Suprapubic skin (tissue), 4 donors: Measurements from ENCODE around the gene PSME1. TPM values are rescaled to one million over a fixed set of nuclear protein-coding genes. Genes with fewer than 3 reads are reported as not detected.

Experiments used
- DNase-seq, 2 donors: peaks; one replicate each; pipeline ENCODE4 v3.0.0-alpha.2; 2019; ENCODE audit warnings: low spot score in 2 of 2
- H3K27ac ChIP-seq: fragments of 200-600 bp; sonication (generic); one replicate; pipeline ENCODE4 v1.5.1; 2019
- H3K27me3 ChIP-seq: fragments of 200-600 bp; sonication (generic); one replicate; pipeline ENCODE4 v1.5.1; 2019
- H3K36me3 ChIP-seq: fragments of 200-600 bp; sonication (generic); one replicate; pipeline ENCODE4 v1.5.1; 2019
- H3K4me1 ChIP-seq: fragments of 200-600 bp; sonication (generic); one replicate; pipeline ENCODE4 v1.5.1; 2019
- H3K4me3 ChIP-seq: fragments of 200-600 bp; sonication (generic); one replicate; pipeline ENCODE4 v1.5.1; 2019; ENCODE audit warnings: mild to moderate bottlenecking
- H3K9me3 ChIP-seq: fragments of 200-600 bp; sonication (generic); one replicate; pipeline ENCODE4 v1.5.1; 2019
- EP300 ChIP-seq: sonication (generic); formaldehyde crosslinking; IDR thresholded peaks from one replicate; pipeline ENCODE4 v1.6.1; 2017; ENCODE audit warnings: antibody characterized with exemption
- POLR2A ChIP-seq, 2 donors: fragments of 450-650 bp; IDR thresholded peaks; one replicate each; pipeline ENCODE4 v1.6.1; 2017; ENCODE audit warnings: antibody characterized with exemption in 2 of 2, mild to moderate bottlenecking in 2 of 2, moderate library complexity in 2 of 2
- POLR2AphosphoS5 ChIP-seq, 3 donors: sonication (generic); formaldehyde crosslinking; IDR thresholded peaks; one replicate each; pipeline ENCODE4 v1.6.1; 2017; ENCODE audit warnings: antibody characterized with exemption in 3 of 3
- WGBS: methylation state at CpG from one replicate; pipeline ENCODE4 v1.1.5; 2018; 5-methylcytosine and 5-hydroxymethylcytosine counted together
- total RNA-seq, 4 donors: library from RNA; depleted of rRNA; stranded (reverse); fragments of >200 nt; gene quantifications; one replicate each; pipeline ENCODE4 v1.1.0, GENCODE V29; 2016
- TF ChIP-seq, protein P1 (sequence below), 2 donors: fragments of 200-600 bp in 1 of 2; fragments of 450-650 bp in 1 of 2; sonication (generic) in 1 of 2; IDR thresholded peaks; one replicate each; pipeline ENCODE4 v1.5.1; 2016 to 2019; ENCODE audit warnings: antibody characterized with exemption in 2 of 2, mild to moderate bottlenecking in 1 of 2, moderate library complexity in 1 of 2

Gene PSME1
- total RNA-seq, 4 donors from 2014 or later, result 72.3 to 113 (median 91.1) TPM

DNA sequence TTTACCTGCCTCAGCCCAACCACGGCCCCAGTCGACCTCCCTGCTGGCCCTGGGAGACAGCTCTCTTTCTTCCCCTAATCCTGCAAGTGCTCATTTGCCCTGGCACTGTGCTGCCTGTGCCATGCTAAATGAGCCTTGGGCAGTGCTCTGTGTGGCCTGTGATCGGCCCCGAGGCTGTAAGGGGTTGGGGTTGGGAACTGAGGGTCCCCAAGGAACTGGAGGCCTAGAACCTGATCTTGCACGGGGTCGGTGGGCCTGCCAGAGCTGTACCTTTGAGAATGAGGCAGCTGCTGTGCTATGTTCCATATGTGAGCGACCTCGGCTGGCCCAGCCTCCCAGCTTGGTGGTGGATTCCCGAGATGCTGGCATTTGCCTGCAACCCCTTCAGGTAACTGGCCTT is 14.1 kb downstream of the PSME1 start:
- WGBS, result 91% methylated on average over 5 of the region's 9 CpGs

GRCh38 chr14:24150567-24150966 is 14.6 kb downstream of the PSME1 start:
- DNase-seq, result no peak

More for the DNA sequence above, 14.1 kb downstream of the PSME1 start:
- TF ChIP-seq EP300, result no peak
- no peak for TF ChIP-seq POLR2AphosphoS5 (IDR thresholded peaks at IDR 0.05)
- TF ChIP-seq, protein P1, sequence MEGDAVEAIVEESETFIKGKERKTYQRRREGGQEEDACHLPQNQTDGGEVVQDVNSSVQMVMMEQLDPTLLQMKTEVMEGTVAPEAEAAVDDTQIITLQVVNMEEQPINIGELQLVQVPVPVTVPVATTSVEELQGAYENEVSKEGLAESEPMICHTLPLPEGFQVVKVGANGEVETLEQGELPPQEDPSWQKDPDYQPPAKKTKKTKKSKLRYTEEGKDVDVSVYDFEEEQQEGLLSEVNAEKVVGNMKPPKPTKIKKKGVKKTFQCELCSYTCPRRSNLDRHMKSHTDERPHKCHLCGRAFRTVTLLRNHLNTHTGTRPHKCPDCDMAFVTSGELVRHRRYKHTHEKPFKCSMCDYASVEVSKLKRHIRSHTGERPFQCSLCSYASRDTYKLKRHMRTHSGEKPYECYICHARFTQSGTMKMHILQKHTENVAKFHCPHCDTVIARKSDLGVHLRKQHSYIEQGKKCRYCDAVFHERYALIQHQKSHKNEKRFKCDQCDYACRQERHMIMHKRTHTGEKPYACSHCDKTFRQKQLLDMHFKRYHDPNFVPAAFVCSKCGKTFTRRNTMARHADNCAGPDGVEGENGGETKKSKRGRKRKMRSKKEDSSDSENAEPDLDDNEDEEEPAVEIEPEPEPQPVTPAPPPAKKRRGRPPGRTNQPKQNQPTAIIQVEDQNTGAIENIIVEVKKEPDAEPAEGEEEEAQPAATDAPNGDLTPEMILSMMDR (IDR thresholded peaks at IDR 0.05), result no peak
- TF ChIP-seq POLR2A (IDR thresholded peaks at IDR 0.05), result no peak
- no peak overlapping the region for H3K27ac ChIP-seq
- no peak overlapping the region for H3K4me3 ChIP-seq
- no peak for DNase-seq
- H3K36me3 ChIP-seq, result peaks cover 52% of the 10 kb centered on the region
- no peaks in the 10 kb centered on the region for H3K27me3 ChIP-seq
- no peaks in the 10 kb centered on the region for H3K9me3 ChIP-seq
- H3K4me1 ChIP-seq, result peaks cover 31% of the 10 kb centered on the region

GRCh38 chr14:24150993-24151392 is 15.0 kb downstream of the PSME1 start:
- H3K27me3 ChIP-seq, result no peaks in the 10 kb centered on the region
- TF ChIP-seq, protein P1 (IDR thresholded peaks at IDR 0.05), result no peak
- no peak for TF ChIP-seq EP300
- TF ChIP-seq POLR2AphosphoS5 (IDR thresholded peaks at IDR 0.05), result no peak
- no peak for TF ChIP-seq POLR2A (IDR thresholded peaks at IDR 0.05)
- peaks cover 62% of the 10 kb centered on the region for H3K36me3 ChIP-seq
- WGBS, result 85% methylated on average over 7 of the region's 9 CpGs
- no peak overlapping the region for H3K4me3 ChIP-seq
- peaks cover 21% of the 10 kb centered on the region for H3K4me1 ChIP-seq
- no peak overlapping the region for H3K27ac ChIP-seq
- no peaks in the 10 kb centered on the region for H3K9me3 ChIP-seq
- no peak for DNase-seq

More at GRCh38 chr14:24150567-24150966, 14.6 kb downstream of the PSME1 start:
- H3K4me1 ChIP-seq, result peaks cover 26% of the 10 kb centered on the region
- TF ChIP-seq POLR2AphosphoS5 (IDR thresholded peaks at IDR 0.05) (no peak), POLR2A (IDR thresholded peaks at IDR 0.05) (no peak)
- H3K9me3 ChIP-seq, result no peaks in the 10 kb centered on the region
- no peak overlapping the region for H3K4me3 ChIP-seq
- peaks cover 58% of the 10 kb centered on the region for H3K36me3 ChIP-seq
- no peaks in the 10 kb centered on the region for H3K27me3 ChIP-seq
- WGBS, result 76% methylated on average over 6 of the region's 9 CpGs
- H3K27ac ChIP-seq, result no peak overlapping the region

- no peak for DNase-seq
- Histone ChIP-seq H3K27ac (no peak overlapping the region), H3K9me3 (no peaks in the 10 kb centered on the region), H3K4me3 (no peak overlapping the region), H3K27me3 (no peaks in the 10 kb centered on the region), H3K36me3 (peaks cover 67% of the 10 kb centered on the region), H3K4me1 (peaks cover 19% of the 10 kb centered on the region)
- WGBS, result 94% methylated on average over 16 of the region's 16 CpGs
- TF ChIP-seq POLR2AphosphoS5 (IDR thresholded peaks at IDR 0.05) (no peak), EP300 (no peak), POLR2A (IDR thresholded peaks at IDR 0.05) (no peak)
- TF ChIP-seq, protein P1 (IDR thresholded peaks at IDR 0.05), result no peak
Measured at GRCh38 chr14:24151404-24152080, 15.5 kb downstream of the PSME1 start.

DNA sequence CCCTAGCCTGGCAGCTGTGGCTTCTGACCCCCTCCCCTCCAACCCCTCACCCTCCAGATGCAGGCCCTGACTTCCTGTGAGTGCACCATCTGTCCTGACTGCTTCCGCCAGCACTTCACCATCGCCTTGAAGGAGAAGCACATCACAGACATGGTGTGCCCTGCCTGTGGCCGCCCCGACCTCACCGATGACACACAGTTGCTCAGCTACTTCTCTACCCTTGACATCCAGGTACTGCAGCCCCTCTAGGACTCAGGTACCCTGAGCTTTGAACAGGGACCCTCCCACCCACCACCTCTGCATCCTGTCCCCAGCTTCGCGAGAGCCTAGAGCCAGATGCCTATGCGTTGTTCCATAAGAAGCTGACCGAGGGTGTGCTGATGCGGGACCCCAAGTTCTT is 19.1 kb downstream of the PSME1 start:
- TF ChIP-seq EP300 (no peak), POLR2A (IDR thresholded peaks at IDR 0.05) (no peak), POLR2AphosphoS5 (IDR thresholded peaks at IDR 0.05) (no peak)
- TF ChIP-seq, protein P1 (IDR thresholded peaks at IDR 0.05), result no peak
- Histone ChIP-seq H3K9me3 (no peaks in the 10 kb centered on the region), H3K36me3 (peaks cover 87% of the 10 kb centered on the region), H3K27ac (no peak overlapping the region), H3K27me3 (no peaks in the 10 kb centered on the region), H3K4me1 (peaks cover under 1% of the 10 kb centered on the region), H3K4me3 (no peak overlapping the region)
- WGBS, result 99% methylated on average over 7 of the region's 10 CpGs
- DNase-seq, result no peak
